IgD-negative memory B cell (primary cell): ENCODE results near the gene NPIPA8. TPM values are rescaled to one million over a fixed set of nuclear protein-coding genes. Genes with fewer than 3 reads are reported as not detected.
"Not testable (repeated sequence)": the region's sequence is repeated elsewhere in the genome, so short reads cannot be mapped to it uniquely, and the experiment has no call there.

ENCODE experiments used
- H3K27ac Mint-ChIP-seq, 3 donors: one replicate each; pipeline ENCODE4 v1.8.0; 2020 to 2022; ENCODE audit warnings: mild to moderate bottlenecking in 3 of 3, mixed read lengths in 3 of 3, moderate library complexity in 1 of 3
- H3K27me3 Mint-ChIP-seq: one replicate; pipeline ENCODE4 v1.8.0; 2021; ENCODE audit warnings: mixed read lengths
- H3K36me3 Mint-ChIP-seq: one replicate; pipeline ENCODE4 v1.8.0; 2020; ENCODE audit warnings: mild to moderate bottlenecking, mixed read lengths
- H3K4me1 Mint-ChIP-seq, 3 donors: one replicate each; pipeline ENCODE4 v1.8.0; 2020 to 2022; ENCODE audit warnings: mixed read lengths in 3 of 3, mild to moderate bottlenecking in 1 of 3
- H3K4me3 Mint-ChIP-seq, 4 donors: one replicate each; pipeline ENCODE4 v1.8.0; 2020 to 2022; ENCODE audit warnings: mild to moderate bottlenecking in 4 of 4, mixed read lengths in 4 of 4, moderate library complexity in 3 of 4
- H3K9me3 Mint-ChIP-seq, 3 donors: one replicate each; pipeline ENCODE4 v1.8.0; 2020 to 2021; ENCODE audit warnings: mixed read lengths in 3 of 3, mild to moderate bottlenecking in 1 of 3
- polyA plus RNA-seq: library from polyadenylated mRNA; unstranded; fragments of 300-500 nt; fragmentation: Illumina TruSeq; gene quantifications from one replicate; pipeline ENCODE4 v1.2.3, GENCODE V29; 2021

The NPIPA8 gene
- polyA plus RNA-seq, 1 donor from 2014 or later: not detected

DNA sequence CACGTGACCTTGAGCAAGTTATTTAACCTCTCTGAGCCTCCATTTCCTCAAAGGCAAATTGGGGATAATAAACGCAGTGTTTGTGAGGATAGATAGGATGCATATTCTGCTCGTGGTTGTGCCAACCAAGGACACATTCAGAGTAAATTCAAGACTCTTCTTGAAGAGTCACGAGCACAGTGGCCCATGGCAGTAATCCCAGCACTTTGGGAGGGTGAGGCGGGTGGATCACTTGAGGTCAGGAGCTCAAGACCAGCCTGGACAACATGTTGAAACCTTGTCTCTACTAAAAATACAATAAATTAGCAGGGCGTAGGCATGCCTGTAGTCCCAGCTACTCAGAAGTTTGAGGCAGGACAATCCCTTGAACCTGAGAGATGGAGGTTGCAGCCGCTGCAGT lies 39.6 kb downstream of the NPIPA8 start:
- not testable (repeated sequence) for H3K9me3 Mint-ChIP-seq, H3K27me3 Mint-ChIP-seq, H3K36me3 Mint-ChIP-seq, H3K27ac Mint-ChIP-seq, H3K4me3 Mint-ChIP-seq, H3K4me1 Mint-ChIP-seq

DNA sequence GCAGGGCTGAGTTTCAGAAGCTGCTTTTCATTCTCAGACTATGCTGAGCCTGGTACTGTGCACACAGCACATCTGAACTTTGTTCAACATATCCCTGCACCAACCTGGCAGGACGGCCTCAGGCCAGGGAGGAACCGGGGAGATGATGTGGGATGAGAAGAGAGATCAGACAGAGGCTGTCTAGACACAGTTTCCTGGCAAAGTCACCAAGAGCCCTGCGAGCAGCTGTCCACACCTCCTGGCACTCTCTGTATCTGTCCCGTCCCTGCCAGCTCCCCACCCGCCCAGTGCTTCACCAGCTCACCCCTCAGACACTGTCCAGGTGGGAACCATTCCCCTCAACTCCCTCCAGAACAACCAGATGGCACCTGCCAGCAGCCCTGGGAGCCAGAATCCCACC lies 42.2 kb downstream of the NPIPA8 start:
- H3K27me3 Mint-ChIP-seq, H3K27ac Mint-ChIP-seq, H3K36me3 Mint-ChIP-seq, H3K4me3 Mint-ChIP-seq, H3K9me3 Mint-ChIP-seq, H3K4me1 Mint-ChIP-seq: not testable (repeated sequence)

- H3K4me3 Mint-ChIP-seq, H3K4me1 Mint-ChIP-seq, H3K36me3 Mint-ChIP-seq: not testable (repeated sequence)
These were observed 43.1 kb downstream of the NPIPA8 start for GRCh38 chr16:18293337-18293956.

DNA sequence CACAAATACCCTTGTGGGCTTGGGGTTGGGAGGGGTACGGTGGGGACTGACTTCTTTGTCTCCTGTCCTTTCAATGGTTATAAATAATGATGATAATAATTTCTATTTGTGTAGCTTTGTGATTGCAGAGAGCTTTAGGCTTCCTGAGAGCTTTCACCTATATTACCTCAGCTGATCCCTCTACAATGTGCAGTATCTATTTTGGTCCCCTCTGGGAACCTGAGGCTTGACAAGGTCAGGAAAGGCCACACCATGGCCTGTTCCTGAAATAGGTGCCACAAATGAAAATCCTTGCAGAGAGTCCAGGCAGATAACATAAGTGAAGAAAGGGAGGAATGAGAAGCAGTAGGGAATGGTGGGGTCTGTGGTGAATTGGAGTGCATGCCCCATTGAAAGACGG lies 45.6 kb downstream of the NPIPA8 start:
- H3K36me3 Mint-ChIP-seq, H3K4me1 Mint-ChIP-seq, H3K27ac Mint-ChIP-seq, H3K27me3 Mint-ChIP-seq, H3K9me3 Mint-ChIP-seq, H3K4me3 Mint-ChIP-seq: not testable (repeated sequence)

More at GRCh38 chr16:18293337-18293956, 43.1 kb downstream of the NPIPA8 start:
- H3K9me3 Mint-ChIP-seq, H3K27me3 Mint-ChIP-seq, H3K27ac Mint-ChIP-seq: not testable (repeated sequence)

DNA sequence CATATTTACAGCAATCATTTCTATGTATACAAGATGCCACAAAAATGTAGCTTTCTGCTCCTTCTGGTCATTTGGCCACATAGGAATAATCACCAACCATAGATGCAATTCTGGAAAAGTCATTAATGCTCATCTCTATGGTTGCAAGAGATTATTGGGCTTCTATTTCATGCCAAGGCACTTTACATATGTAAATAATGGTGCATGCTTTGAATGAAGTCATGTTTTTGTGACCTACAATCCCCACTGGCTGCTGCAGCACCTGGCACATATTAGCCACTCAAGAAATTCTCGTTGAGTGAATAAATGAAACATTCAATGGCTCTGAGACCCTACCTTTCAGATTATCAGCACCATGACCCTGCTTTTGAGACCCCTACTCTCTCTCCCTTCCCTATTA lies 50.2 kb downstream of the NPIPA8 start:
- H3K9me3 Mint-ChIP-seq, H3K4me1 Mint-ChIP-seq, H3K4me3 Mint-ChIP-seq, H3K27ac Mint-ChIP-seq, H3K36me3 Mint-ChIP-seq, H3K27me3 Mint-ChIP-seq: not testable (repeated sequence)

DNA sequence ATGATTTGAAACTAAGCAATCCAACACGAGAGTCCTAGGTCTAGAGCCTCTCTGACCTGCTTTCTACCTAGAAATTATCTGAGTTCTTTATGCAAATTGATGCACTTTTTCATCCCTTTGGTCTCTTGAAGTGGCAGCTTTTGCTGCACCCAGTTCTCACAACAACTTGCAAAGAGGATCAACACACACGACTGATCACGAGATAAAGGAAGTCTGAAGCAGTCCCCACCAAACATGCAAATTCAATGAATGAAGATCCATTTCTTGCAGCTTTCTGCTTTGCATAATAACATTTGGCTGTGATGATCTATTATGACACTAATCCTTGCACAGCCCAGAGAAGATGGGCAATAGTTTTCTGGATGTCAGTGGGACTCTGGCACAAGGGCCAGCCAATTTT lies 56.2 kb downstream of the NPIPA8 start:
- not testable (repeated sequence) for H3K4me1 Mint-ChIP-seq, H3K27ac Mint-ChIP-seq, H3K36me3 Mint-ChIP-seq, H3K4me3 Mint-ChIP-seq, H3K27me3 Mint-ChIP-seq, H3K9me3 Mint-ChIP-seq

GRCh38 chr16:18276756-18277155 lies 59.8 kb downstream of the NPIPA8 start:
- H3K27ac Mint-ChIP-seq, H3K36me3 Mint-ChIP-seq, H3K27me3 Mint-ChIP-seq, H3K9me3 Mint-ChIP-seq, H3K4me3 Mint-ChIP-seq, H3K4me1 Mint-ChIP-seq: not testable (repeated sequence)

DNA sequence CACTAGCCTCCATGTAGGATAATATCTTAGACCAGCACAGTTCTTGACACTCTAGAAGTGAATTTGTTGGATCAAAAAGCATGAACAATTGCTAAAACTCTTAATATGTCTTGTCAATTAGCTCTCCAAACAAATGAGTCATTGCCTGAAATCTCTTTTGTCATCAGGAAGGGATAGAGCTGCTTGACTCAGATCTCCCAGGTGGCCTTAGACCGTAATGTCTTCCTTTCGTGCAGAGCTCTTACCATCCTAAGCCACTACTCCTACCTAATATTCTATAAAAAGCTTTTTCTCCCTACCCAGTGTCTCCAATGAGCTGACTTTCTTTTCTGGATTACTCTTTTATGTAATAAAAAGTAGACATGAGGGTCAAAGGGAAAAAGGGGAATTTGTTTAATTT lies 66.4 kb downstream of the NPIPA8 start:
- not testable (repeated sequence) for H3K4me3 Mint-ChIP-seq, H3K27me3 Mint-ChIP-seq, H3K36me3 Mint-ChIP-seq, H3K27ac Mint-ChIP-seq, H3K9me3 Mint-ChIP-seq, H3K4me1 Mint-ChIP-seq

Other genes with a start within 250 kb of the NPIPA8 start
- 62.8 TPM for gene NOMO2, start 225.4 kb upstream of the NPIPA8 start, polyA plus RNA-seq